Left ventricle myocardium inferior (tissue), 1 donor: Measurements from ENCODE around the gene REXO5. TPM values are rescaled to one million over a fixed set of nuclear protein-coding genes. Genes with fewer than 3 reads are reported as not detected.

ENCODE experiments used
- DNase-seq: peaks from one replicate; pipeline ENCODE4 v3.0.0-alpha.2; 2020
- H3K27ac ChIP-seq: fragments of 200-600 bp; replicated peaks from 2 replicates; pipeline ENCODE4 v1.8.0; 2021
- H3K27me3 ChIP-seq: fragments of 200-600 bp; 2 replicates; pipeline ENCODE4 v1.8.0; 2021; ENCODE audit warnings: low read depth
- H3K36me3 ChIP-seq: fragments of 200-600 bp; 2 replicates; pipeline ENCODE4 v1.8.0; 2021
- H3K4me1 ChIP-seq: fragments of 200-600 bp; 2 replicates; pipeline ENCODE4 v1.8.0; 2021
- H3K4me3 ChIP-seq: fragments of 200-600 bp; 2 replicates; pipeline ENCODE4 v1.8.0; 2021; ENCODE audit warnings: mild to moderate bottlenecking, moderate library complexity
- H3K9me3 ChIP-seq: fragments of 200-600 bp; replicated peaks from 2 replicates; pipeline ENCODE4 v1.8.0; 2021
- intact Hi-C: fragments of 100-400 bp; cut with micrococcal nuclease; formaldehyde crosslinking; loops from one replicate; pipeline ENCODE4 v1.11.0; 2022
- total RNA-seq: library from RNA; stranded (reverse); fragmentation: NEBNext Ultra II Directional; extraction: Animal tissue kit (Norgen Biotek cat#: 25700); gene quantifications from one replicate; pipeline ENCODE4 v1.2.1, GENCODE V29; 2021
- TF ChIP-seq, protein P1 (sequence below): fragments of 200-600 bp; IDR thresholded peaks from 2 replicates; pipeline ENCODE4 v1.8.0; 2021; ENCODE audit warnings: antibody characterized with exemption, mild to moderate bottlenecking, borderline replicate concordance
- donor health status: DM: no; HTN: yes; CAD: no; lungs with severe emphysema.

REXO5 gene
- total RNA-seq, 1 donor from 2014 or later, result 5.9 TPM

DNA sequence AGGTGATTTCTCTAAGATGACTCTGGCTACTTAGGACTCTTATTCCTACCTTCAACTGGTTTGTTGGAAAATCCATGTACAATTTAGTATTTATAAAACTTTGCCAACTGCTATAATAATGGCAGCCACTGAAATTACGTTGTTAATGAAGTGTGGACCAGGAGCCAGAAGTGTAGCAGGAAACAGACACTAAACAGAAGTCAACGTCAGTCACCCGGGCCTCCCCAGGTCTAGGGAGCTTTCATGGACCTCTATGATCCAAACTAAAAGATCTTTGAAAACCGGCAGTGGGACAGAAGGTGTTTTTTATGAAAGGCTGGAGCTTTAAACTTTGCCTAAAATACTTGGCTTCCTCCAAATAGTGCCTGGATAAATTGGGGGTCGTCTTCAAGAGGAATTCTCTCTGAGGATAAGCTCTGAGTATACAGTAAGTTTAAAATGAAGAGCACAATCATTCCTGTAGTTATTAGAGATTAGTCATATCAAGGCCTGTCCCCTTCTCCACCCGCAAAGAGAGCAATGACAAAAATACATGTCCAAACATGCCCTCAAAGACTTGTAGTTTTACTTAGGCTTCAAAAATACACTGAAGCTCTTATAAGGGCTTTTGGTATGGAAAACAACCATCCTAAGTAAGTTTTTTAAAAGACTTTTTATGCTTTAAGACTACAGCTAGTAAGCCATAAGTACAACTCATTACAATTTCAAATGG, 59.2 kb downstream of the REXO5 start:
- H3K27me3 ChIP-seq, result no peaks in the 10 kb centered on the region
- H3K9me3 ChIP-seq, result no peaks in the 10 kb centered on the region
- DNase-seq, result no peak
- H3K4me1 ChIP-seq, result peaks cover 99% of the 10 kb centered on the region
- TF ChIP-seq, protein P1, sequence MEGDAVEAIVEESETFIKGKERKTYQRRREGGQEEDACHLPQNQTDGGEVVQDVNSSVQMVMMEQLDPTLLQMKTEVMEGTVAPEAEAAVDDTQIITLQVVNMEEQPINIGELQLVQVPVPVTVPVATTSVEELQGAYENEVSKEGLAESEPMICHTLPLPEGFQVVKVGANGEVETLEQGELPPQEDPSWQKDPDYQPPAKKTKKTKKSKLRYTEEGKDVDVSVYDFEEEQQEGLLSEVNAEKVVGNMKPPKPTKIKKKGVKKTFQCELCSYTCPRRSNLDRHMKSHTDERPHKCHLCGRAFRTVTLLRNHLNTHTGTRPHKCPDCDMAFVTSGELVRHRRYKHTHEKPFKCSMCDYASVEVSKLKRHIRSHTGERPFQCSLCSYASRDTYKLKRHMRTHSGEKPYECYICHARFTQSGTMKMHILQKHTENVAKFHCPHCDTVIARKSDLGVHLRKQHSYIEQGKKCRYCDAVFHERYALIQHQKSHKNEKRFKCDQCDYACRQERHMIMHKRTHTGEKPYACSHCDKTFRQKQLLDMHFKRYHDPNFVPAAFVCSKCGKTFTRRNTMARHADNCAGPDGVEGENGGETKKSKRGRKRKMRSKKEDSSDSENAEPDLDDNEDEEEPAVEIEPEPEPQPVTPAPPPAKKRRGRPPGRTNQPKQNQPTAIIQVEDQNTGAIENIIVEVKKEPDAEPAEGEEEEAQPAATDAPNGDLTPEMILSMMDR, result no peak
- intact Hi-C loops, result no loop called here
- H3K4me3 ChIP-seq, result no peak overlapping the region
- H3K27ac ChIP-seq, result peak overlapping the region; percentile 83
- peaks cover 6% of the 10 kb centered on the region for H3K36me3 ChIP-seq

DNA sequence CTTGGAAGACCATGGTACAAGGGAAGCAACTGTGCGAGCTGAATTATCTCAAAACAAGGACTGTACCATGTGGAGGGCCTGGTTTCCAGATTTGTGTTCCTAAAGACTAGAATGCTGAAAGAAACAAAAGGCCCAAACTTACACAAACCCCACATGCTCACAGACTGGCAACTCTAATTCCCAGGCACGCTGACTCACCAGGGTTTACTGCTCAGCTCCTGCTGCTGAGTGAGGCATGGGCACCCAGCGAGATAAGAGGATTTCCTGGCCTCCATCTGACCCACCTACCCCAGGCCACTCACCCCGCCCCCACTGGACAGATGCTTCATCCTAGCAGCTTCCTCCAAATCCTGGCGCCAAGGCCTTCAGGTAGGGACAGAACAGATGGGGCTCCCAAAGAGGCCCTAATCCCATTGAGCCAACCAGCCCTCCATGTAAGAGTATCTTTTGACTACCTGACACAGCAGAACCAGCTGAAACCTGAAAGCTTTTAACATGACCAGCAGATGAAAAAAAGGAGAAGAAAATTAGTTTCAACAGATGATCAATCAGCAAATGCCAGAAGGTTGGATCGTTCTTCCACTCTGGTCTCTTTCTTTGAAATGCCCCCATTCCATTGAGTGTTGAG, 59.9 kb downstream of the REXO5 start:
- no peaks in the 10 kb centered on the region for H3K27me3 ChIP-seq
- peaks cover 6% of the 10 kb centered on the region for H3K36me3 ChIP-seq
- no peak for DNase-seq
- intact Hi-C loops, result no loop called here
- peaks cover 99% of the 10 kb centered on the region for H3K4me1 ChIP-seq
- H3K4me3 ChIP-seq, result no peak overlapping the region
- TF ChIP-seq, protein P1, result no peak
- H3K27ac ChIP-seq, result peak overlapping the region; percentile 83
- no peaks in the 10 kb centered on the region for H3K9me3 ChIP-seq

DNA sequence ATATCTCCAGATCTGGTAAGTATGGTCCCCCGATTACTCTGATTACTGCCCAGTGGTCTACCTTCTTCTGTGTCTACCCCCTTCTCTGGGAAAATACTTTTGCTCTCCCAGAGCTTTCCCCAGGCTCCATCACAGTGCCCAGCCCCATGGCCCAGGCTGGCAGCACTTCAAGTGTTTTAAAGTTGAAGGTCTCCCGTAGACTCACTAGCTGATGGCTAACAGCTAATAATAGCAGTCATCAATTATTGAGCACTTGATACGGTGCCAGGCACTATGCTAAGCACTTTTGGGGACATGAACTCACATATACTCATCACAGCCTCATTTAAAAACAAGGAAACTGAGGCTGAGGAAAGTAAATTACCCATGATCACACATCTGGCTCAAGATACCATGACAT, 60.5 kb downstream of the REXO5 start:
- Histone ChIP-seq H3K27me3 (no peaks in the 10 kb centered on the region), H3K4me3 (no peak overlapping the region), H3K4me1 (peaks cover 99% of the 10 kb centered on the region), H3K27ac (peak overlapping the region; percentile 83), H3K36me3 (peaks cover 6% of the 10 kb centered on the region), H3K9me3 (no peaks in the 10 kb centered on the region)
- TF ChIP-seq, protein P1, result no peak
- intact Hi-C loops, result no loop called here
- no peak for DNase-seq

DNA sequence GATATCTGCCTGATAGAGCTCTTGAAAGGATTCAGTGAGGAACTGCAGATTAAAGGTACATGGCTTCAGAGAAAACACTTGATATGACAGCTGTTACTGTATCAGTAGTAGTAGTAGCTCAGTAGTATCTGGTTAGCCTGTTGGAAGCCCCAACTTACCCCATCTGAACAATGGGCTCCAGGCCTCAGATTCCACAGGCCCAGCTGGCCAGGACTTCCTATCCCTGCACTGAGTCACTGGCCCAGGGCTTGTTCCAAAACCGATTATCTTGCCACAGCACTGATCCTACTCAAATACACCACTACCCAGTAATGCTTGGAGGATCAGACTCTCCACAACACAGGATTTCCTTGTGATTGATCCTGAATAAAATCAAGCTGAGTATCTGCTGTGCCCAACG, 61.3 kb downstream of the REXO5 start:
- Histone ChIP-seq H3K36me3 (no peaks in the 10 kb centered on the region), H3K27me3 (no peaks in the 10 kb centered on the region), H3K27ac (peak overlapping the region; percentile 83), H3K9me3 (no peaks in the 10 kb centered on the region), H3K4me1 (peaks cover 99% of the 10 kb centered on the region), H3K4me3 (no peak overlapping the region)
- no peak for DNase-seq
- intact Hi-C loops, result no loop called here
- TF ChIP-seq, protein P1, result no peak

DNA sequence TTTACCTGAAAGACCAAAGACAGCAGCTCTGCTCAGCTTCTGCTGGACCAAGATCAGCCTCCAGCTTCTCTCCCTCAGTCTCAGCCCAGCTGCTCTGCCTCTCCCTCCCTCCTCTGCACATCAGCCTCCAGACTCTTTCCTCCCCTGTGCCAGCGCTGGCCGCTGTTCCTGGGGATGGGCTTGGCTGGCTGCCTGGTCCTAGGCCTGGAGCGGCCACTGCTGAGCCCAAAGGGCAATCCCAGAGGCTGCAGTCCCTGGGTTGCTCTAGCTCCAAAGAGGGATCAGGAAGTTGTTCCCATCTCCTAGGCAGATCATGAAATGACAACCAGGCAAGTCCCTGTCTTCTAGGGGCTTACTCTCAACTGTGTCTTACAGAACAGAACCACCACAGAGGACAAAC, 62.6 kb downstream of the REXO5 start:
- H3K4me1 ChIP-seq, result peaks cover 99% of the 10 kb centered on the region
- no peaks in the 10 kb centered on the region for H3K9me3 ChIP-seq
- peak overlapping the region; percentile 83 for H3K27ac ChIP-seq
- H3K4me3 ChIP-seq, result peak overlapping the region; percentile 12
- TF ChIP-seq, protein P1, result no peak
- H3K27me3 ChIP-seq, result no peaks in the 10 kb centered on the region
- H3K36me3 ChIP-seq, result no peaks in the 10 kb centered on the region
- DNase-seq, result peak; percentile 92
- intact Hi-C loops, result no loop called here
